Osteoblast (primary cell): ENCODE measurements around the gene CCER1. TPM values are rescaled to one million over a fixed set of nuclear protein-coding genes. Genes with fewer than 3 reads are reported as not detected.
"Not testable (repeated sequence)": the region's sequence is repeated elsewhere in the genome, so short reads cannot be mapped to it uniquely, and the experiment has no call there.

Experiments
- DNase-seq: peaks from one replicate; pipeline ENCODE4 v3.0.0; 2011; ENCODE audit warnings: low spot score, mixed read lengths; ENCODE audit not compliant: insufficient read length; ENCODE audit errors: missing footprints
- H2AFZ ChIP-seq: 2 replicates; pipeline ENCODE4 v1.6.0; 2011; ENCODE audit warnings: mild to moderate bottlenecking, low read length
- H3K27ac ChIP-seq: 2 replicates; pipeline ENCODE4 v1.5.1; 2011; ENCODE audit warnings: mild to moderate bottlenecking, low read depth, low read length, moderate library complexity
- H3K27me3 ChIP-seq: 2 replicates; pipeline ENCODE4 v1.6.0; 2012; ENCODE audit warnings: mild to moderate bottlenecking, control low read depth, inconsistent platforms, low read length, moderate library complexity; ENCODE audit not compliant: insufficient read depth
- H3K36me3 ChIP-seq: 2 replicates; pipeline ENCODE4 v1.5.1; 2011; ENCODE audit warnings: mild to moderate bottlenecking, low read length, control low read depth, moderate library complexity; ENCODE audit not compliant: insufficient read depth
- H3K4me1 ChIP-seq: 2 replicates; pipeline ENCODE4 v1.5.1; 2011; ENCODE audit warnings: mild to moderate bottlenecking, low read length, control low read depth, moderate library complexity; ENCODE audit not compliant: insufficient read depth
- H3K4me2 ChIP-seq: 2 replicates; pipeline ENCODE4 v1.6.0; 2011; ENCODE audit warnings: mild to moderate bottlenecking, low read length; ENCODE audit not compliant: insufficient read depth
- H3K4me3 ChIP-seq: fragments of 200-600 bp; sonication (generic); 3 replicates; pipeline ENCODE4 v1.5.1; 2012; ENCODE audit warnings: mild to moderate bottlenecking, low read length, inconsistent platforms; ENCODE audit not compliant: insufficient read depth
- H3K79me2 ChIP-seq: 2 replicates; pipeline ENCODE4 v1.6.0; 2012; ENCODE audit warnings: mild to moderate bottlenecking, low read length, control low read depth, inconsistent platforms; ENCODE audit not compliant: insufficient read depth
- H3K9me3 ChIP-seq: 2 replicates; pipeline ENCODE4 v1.5.1; 2011; ENCODE audit warnings: low read depth, low read length, control low read depth
- H4K20me1 ChIP-seq: 2 replicates; pipeline ENCODE4 v1.6.0; 2012; ENCODE audit warnings: mild to moderate bottlenecking, low read length, control low read depth; ENCODE audit not compliant: insufficient read depth
- total RNA-seq: library from RNA; depleted of rRNA; stranded (reverse); fragments of >200 nt; gene quantifications from 2 replicates; pipeline ENCODE4 v1.2.3, GENCODE V29; 2012
- TF ChIP-seq, protein P1 (sequence below): IDR thresholded peaks from 2 replicates; pipeline ENCODE4 v1.5.1; 2011; ENCODE audit warnings: mild to moderate bottlenecking, low read depth, low read length, moderate library complexity; ENCODE audit errors: extremely low read depth

CCER1 gene
- total RNA-seq, 1 donor, result not detected

DNA sequence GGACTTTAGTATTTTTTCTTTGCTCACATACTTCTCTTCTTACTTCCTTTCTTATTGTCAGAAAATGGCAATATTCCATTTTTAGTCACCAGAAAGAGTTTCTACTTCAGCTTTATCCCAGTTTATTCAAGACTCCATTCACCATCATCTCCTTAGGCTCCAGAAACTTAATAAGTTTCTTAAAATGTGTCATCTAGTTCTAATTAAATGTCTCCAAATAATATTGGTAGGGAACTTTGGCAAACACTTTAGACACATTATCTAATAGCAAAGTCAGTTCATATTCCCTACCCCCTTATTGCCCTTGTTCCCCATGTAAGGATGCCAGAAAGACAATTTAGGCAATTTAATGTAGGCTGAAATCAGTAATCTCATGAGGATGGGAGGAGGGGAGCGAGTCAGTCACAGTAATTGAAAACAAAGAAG, 34.7 kb upstream of the CCER1 start:
- TF ChIP-seq, protein P1, sequence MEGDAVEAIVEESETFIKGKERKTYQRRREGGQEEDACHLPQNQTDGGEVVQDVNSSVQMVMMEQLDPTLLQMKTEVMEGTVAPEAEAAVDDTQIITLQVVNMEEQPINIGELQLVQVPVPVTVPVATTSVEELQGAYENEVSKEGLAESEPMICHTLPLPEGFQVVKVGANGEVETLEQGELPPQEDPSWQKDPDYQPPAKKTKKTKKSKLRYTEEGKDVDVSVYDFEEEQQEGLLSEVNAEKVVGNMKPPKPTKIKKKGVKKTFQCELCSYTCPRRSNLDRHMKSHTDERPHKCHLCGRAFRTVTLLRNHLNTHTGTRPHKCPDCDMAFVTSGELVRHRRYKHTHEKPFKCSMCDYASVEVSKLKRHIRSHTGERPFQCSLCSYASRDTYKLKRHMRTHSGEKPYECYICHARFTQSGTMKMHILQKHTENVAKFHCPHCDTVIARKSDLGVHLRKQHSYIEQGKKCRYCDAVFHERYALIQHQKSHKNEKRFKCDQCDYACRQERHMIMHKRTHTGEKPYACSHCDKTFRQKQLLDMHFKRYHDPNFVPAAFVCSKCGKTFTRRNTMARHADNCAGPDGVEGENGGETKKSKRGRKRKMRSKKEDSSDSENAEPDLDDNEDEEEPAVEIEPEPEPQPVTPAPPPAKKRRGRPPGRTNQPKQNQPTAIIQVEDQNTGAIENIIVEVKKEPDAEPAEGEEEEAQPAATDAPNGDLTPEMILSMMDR, result no peak
- Histone ChIP-seq H3K4me1 (peaks cover 5% of the 10 kb centered on the region), H2AFZ (peak overlapping the region; percentile 28), H3K36me3 (no peaks in the 10 kb centered on the region), H3K9me3 (peaks cover 5% of the 10 kb centered on the region), H3K4me2 (peak overlapping the region; percentile 15), H3K27ac (no peak overlapping the region), H3K4me3 (no peak overlapping the region), H4K20me1 (no peaks in the 10 kb centered on the region), H3K79me2 (no peaks in the 10 kb centered on the region), H3K27me3 (no peaks in the 10 kb centered on the region)
- DNase-seq, result peak; percentile 25

DNA sequence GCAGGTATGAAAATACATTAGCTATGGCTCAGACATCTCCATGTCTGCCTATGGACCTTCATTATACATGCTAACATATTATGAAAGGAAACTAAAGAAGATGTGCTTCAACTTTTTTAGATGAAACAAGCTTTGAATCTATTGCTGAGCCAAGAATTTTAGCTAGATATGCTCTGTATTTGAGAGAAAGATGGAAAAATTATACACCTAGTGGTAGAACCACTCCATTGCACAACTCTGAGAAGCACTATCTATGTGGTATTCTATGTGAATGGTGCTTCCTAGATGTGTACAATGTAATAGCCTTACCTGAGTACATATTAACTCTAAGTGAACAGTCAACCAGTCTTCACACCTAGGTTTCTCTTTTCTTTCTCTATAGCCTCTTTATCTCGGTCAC, 32.5 kb upstream of the CCER1 start:
- Histone ChIP-seq H3K79me2 (no peaks in the 10 kb centered on the region), H3K27ac (no peak overlapping the region), H3K27me3 (no peaks in the 10 kb centered on the region), H3K9me3 (peaks cover 5% of the 10 kb centered on the region), H2AFZ (no peak overlapping the region), H3K36me3 (no peaks in the 10 kb centered on the region), H3K4me2 (no peak overlapping the region), H3K4me1 (peaks cover 5% of the 10 kb centered on the region), H4K20me1 (no peaks in the 10 kb centered on the region), H3K4me3 (no peak overlapping the region)
- TF ChIP-seq, protein P1, result peak; percentile 15
- no peak for DNase-seq

DNA sequence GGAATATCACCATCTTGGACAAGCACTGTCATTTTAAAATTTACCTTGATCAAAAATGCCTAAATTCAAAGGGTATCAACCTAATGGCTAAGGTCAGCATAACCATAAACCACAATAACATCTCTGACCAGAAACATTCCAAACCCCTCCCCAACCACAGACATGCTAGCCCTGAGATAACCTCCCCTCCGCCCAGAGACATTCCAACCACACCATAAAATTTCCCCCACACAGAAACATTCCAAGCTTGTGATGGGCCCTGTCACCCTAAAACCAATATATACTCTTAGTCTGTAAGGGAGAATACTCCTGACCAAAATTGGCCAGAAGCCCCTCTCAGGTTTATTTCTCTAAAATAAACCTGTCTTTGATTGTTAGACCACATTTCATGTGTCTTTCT, 32.1 kb upstream of the CCER1 start:
- TF ChIP-seq, protein P1, result no peak
- Histone ChIP-seq H3K27ac (no peak overlapping the region), H3K36me3 (no peaks in the 10 kb centered on the region), H3K79me2 (no peaks in the 10 kb centered on the region), H4K20me1 (no peaks in the 10 kb centered on the region), H3K9me3 (peaks cover 5% of the 10 kb centered on the region), H3K4me1 (peaks cover 5% of the 10 kb centered on the region), H3K4me2 (no peak overlapping the region), H3K27me3 (no peaks in the 10 kb centered on the region), H2AFZ (no peak overlapping the region), H3K4me3 (no peak overlapping the region)
- DNase-seq, result no peak

DNA sequence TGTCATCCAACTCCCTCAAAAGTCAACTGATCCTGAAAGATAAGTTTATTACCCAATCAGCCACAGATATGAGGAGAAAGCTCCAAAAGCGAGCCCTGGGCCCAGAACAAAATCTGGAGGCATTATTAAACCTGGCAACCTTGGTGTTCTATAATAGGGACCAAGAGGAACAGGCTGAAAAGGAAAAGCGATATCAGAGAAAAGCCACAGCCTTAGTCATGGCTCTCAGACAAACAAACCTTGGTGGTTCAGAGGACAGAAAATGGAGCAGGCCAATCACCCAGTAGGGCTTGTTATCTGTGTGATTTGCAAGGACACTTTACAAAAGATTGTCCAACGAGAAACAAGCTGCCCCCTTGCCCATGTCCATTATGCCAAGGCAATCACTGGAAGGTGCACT, 30.4 kb upstream of the CCER1 start:
- H3K9me3 ChIP-seq, H3K36me3 ChIP-seq, H3K27ac ChIP-seq, H3K4me2 ChIP-seq, H3K27me3 ChIP-seq, H3K79me2 ChIP-seq, H2AFZ ChIP-seq, H3K4me3 ChIP-seq, H3K4me1 ChIP-seq, H4K20me1 ChIP-seq, DNase-seq: not testable (repeated sequence)
